Measurements from ENCODE around the gene RCVRN. TPM values are rescaled to one million over a fixed set of nuclear protein-coding genes. Genes with fewer than 3 reads are reported as not detected.

The RCVRN gene
- 0.23 TPM for total RNA-seq

GRCh38 chr17:9905078-9905415 is at the start of gene RCVRN:
Gene RCVRN, minus strand, starts transcription at chr17:9905271. Its CDS starts 91 bp downstream, at chr17:9905180.

Other genes with a start within 250 kb of the RCVRN start
- not detected for gene DHRS7C, start 113.7 kb downstream of the RCVRN start, total RNA-seq
- not detected for gene GSG1L2, start 83.2 kb downstream of the RCVRN start, total RNA-seq
- gene GLP2R, start 79.3 kb downstream of the RCVRN start, total RNA-seq: not detected